HPDE6-E6E7 (cell line): ENCODE data around the gene PLAGL2.

Experiments used
- DNase-seq: peaks from one replicate; pipeline ENCODE4 v3.0.0; 2011; ENCODE audit warnings: missing footprints; ENCODE audit errors: extremely low spot score

PLAGL2 gene

DNA sequence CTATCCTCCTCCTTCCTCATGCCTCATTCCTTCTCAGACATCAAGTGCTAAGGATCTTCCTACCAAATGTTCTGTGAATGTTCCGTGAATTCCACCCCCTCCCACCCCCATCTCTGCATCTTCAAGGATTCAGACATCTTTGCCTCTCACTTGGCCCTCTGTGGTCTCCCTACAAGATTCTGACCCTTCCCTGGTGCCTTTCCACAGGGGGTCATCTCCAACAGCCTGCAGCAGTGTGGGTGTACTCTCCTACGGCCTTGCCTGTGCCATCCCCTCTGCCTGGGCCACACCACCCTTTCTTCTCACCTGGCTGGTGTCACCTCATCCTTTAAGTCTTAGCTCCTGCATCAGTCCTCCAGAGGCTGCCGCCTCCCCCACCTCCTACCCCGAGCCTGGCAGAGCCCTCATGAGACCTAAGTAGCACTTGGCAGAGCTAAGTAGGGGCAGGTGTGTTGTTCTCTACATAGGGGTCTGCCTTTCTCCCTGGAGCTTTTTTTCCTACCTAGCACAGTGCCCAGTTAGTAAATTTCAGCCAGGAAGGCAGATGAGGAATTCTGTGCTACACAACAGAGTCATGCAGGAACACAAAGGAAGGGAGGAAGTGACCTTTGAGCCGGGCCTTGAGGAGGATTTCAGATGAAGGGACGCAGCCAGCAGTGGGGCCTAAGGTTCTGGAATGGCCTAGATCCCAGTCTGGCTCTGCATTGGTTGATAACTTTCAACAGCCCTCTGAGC lies 55.0 kb downstream of the PLAGL2 start:
- DNase-seq: no peak

DNA sequence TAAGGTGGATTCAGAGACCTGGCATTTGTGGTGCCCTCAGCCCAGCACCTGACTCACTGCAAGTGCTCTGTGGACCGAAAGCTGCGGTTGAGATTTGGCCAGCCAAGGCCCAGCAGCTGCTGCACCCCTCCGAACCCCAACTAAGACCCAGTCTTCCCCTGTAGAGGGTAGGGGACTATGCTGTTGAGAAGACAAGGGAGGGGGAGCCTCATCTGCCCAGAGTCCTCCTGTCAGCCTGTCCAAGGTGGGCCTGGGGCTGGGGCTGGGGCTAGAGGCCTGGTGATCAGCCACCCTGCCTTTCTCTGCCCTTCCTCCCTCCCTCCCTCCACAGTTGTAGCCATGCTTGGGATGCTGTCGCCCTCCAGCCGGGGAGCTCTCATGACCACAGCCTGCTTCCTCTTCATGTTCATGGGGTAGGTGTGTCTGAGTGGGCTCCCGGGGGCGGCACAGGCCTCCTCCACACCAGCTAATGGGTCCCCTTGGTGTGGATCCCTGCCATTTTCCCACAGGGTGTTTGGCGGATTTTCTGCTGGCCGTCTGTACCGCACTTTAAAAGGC lies 57.2 kb downstream of the PLAGL2 start:
- no peak for DNase-seq

DNA sequence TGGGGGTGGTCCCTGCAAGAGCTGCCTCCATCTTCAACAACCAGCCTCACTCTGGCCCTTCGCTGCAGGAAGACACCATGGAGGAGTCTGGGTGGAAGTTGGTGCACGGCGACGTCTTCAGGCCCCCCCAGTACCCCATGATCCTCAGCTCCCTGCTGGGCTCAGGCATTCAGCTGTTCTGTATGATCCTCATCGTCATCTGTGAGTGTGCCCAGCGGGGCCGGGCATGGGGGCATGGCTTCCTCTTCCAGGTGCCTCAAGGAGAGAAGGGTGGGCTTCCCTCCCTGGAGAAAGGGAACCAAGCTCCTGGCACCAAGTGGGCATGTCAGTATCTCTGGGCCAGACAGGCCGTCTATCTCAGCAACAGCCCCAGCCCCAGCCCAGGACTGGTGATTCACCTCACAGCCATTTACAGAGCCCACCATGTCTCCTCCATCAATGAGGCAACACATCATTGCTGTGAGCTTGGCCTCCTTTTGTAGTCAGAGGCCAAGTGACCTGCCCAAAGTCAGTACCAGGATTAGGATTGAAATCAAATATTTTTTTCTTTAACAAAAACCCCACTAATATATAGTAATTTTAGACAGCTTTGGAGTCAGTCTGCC lies 57.9 kb downstream of the PLAGL2 start:
- no peak for DNase-seq

DNA sequence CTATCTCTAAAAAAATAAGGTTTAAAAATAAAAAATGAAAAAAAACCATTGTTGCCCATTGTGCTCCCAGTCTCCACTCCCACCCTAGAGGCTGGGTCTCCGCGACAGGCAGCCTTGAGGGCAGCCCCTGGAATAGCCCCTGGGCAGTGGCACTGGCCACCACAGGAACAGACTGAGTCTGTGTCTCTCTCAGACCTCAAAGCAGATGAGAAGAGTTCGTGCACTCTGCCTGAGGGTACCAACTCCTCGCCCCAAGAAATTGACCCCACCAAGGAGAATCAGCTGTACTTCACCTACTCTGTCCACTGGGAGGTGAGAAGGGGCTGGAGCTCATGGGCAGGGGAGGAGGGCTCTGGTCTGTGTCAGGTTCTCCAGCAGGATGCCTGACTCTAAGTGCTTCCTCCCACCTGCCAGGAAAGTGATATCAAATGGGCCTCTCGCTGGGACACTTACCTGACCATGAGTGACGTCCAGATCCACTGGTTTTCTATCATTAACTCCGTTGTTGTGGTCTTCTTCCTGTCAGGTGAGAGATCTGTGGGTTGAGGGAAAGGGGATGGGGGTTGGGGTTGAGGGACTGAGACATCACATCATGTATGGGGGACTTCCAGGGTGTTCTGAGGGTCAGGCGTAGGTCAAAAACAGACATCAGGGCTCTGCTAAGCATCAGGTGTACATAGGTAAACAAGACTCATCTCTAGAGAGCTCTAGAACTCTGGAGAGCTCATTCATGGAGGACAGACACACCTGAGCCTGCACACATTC lies 62.5 kb downstream of the PLAGL2 start:
- DNase-seq: no peak

DNA sequence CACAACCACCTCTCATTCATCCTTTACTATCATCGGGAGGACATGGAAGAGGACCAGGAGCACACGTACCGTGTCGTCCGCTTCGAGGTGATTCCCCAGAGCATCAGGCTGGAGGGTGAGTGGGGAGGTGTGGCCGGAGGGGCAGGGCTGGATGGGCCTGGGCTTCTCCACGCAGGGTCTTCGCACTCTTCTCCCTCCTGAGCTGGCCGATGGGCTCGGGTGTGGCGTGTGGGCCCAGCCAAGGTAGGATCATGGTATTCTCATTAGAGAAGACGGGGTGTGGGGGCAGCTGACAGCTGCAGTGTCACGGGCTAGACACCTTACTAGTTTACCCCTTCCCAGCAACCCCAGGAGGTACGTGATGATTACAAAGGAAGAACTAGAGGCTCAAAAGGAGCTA lies 64.6 kb downstream of the PLAGL2 start:
- DNase-seq: no peak
